Measurements from ENCODE around the gene SUCLG2.

DNA sequence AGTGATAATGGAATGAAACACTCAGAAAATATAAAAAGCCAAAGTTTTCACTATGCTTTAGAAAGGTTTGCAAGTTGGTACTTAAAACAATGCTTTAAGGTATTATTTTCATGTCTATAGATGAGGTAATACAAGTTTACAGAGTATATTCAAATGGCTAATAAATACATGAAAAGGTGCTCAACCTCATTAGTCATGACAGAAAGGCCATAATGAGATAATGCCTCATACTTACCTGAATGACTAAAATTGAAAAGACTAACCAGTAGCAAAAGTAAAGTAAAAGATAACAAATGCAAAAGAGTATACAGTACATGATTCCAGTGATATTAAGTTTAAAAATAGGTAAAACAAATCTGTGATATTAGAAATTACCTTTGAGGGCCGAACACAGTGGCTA, 163.8 kb downstream of the SUCLG2 start:
- TF ChIP-seq, protein P1, sequence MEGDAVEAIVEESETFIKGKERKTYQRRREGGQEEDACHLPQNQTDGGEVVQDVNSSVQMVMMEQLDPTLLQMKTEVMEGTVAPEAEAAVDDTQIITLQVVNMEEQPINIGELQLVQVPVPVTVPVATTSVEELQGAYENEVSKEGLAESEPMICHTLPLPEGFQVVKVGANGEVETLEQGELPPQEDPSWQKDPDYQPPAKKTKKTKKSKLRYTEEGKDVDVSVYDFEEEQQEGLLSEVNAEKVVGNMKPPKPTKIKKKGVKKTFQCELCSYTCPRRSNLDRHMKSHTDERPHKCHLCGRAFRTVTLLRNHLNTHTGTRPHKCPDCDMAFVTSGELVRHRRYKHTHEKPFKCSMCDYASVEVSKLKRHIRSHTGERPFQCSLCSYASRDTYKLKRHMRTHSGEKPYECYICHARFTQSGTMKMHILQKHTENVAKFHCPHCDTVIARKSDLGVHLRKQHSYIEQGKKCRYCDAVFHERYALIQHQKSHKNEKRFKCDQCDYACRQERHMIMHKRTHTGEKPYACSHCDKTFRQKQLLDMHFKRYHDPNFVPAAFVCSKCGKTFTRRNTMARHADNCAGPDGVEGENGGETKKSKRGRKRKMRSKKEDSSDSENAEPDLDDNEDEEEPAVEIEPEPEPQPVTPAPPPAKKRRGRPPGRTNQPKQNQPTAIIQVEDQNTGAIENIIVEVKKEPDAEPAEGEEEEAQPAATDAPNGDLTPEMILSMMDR (IDR thresholded peaks at IDR 0.05): no peak
- no peak for TF ChIP-seq EZH2 (IDR thresholded peaks at IDR 0.05)
